Cardiac fibroblast (primary cell): ENCODE data around the gene KIF16B.

ENCODE experiments used
- DNase-seq, 2 donors: peaks; one replicate each; pipeline versions ENCODE4 v3.0.0 to v3.0.0-alpha.2; 2010; ENCODE audit warnings: low read depth in 2 of 2
- H3K4me3 ChIP-seq, 2 donors: replicated peaks in 1 of 2; 1 replicate in 1 of 2; 2 replicates in 1 of 2; pipeline ENCODE4 v1.5.1; 2011; ENCODE audit warnings: low read depth in 2 of 2, low read length in 2 of 2, mild to moderate bottlenecking in 2 of 2, moderate library complexity in 1 of 2
- TF ChIP-seq, protein P1 (sequence below): IDR thresholded peaks from one replicate; pipeline ENCODE4 v1.5.1; 2011; ENCODE audit warnings: low read depth, mild to moderate bottlenecking, low read length, inconsistent platforms

Gene KIF16B

DNA sequence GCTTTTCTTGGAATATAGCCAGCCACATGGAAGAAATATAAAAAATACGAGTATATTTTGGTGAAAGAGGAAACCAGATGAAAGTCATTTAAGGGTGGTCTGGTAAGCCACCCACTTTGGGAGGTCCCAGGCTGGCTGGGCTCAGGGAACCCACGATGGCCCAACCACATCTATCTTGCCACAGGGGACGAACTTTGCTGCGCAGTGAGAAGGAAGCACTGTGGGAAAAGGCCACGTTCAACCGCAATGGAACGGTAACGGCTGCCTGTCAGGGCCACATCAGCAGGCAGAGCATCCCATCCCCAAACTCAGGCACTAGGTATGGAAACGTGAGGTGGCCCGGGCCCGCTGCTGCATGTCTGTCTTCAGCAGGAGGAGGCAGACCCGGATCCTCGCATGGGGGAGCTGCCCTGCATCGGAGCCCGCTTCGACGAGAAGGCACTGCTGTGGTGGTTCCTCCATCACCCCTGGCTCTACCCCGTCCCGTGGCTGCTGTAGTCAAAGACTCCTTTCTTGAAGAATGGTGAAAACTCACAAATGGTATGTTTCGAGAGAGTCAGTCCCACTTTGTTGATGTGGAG lies 300.4 kb downstream of the KIF16B start:
- no peak for DNase-seq
- no peak overlapping the region for H3K4me3 ChIP-seq
- TF ChIP-seq, protein P1, sequence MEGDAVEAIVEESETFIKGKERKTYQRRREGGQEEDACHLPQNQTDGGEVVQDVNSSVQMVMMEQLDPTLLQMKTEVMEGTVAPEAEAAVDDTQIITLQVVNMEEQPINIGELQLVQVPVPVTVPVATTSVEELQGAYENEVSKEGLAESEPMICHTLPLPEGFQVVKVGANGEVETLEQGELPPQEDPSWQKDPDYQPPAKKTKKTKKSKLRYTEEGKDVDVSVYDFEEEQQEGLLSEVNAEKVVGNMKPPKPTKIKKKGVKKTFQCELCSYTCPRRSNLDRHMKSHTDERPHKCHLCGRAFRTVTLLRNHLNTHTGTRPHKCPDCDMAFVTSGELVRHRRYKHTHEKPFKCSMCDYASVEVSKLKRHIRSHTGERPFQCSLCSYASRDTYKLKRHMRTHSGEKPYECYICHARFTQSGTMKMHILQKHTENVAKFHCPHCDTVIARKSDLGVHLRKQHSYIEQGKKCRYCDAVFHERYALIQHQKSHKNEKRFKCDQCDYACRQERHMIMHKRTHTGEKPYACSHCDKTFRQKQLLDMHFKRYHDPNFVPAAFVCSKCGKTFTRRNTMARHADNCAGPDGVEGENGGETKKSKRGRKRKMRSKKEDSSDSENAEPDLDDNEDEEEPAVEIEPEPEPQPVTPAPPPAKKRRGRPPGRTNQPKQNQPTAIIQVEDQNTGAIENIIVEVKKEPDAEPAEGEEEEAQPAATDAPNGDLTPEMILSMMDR = no peak

DNA sequence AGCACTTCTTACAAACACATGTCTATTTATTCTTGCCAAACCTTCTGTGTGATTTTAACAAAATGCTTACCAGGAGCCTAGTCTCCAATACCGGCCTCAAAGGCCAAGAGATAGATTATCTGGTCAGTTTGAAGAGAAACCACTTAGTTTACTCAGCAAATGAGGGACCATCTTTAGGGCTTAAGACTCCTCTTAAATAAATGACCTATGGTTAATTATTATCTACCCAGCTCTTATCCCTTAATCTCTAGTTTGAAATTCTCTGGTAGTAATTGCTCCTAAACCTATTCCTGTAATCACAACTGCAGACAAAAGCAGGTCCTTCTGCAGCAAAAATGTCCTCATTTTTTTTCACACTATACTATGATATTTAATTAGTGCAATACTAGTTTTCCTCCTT lies 301.8 kb downstream of the KIF16B start:
- no peak for DNase-seq
- TF ChIP-seq, protein P1 = no peak
- no peak overlapping the region for H3K4me3 ChIP-seq

DNA sequence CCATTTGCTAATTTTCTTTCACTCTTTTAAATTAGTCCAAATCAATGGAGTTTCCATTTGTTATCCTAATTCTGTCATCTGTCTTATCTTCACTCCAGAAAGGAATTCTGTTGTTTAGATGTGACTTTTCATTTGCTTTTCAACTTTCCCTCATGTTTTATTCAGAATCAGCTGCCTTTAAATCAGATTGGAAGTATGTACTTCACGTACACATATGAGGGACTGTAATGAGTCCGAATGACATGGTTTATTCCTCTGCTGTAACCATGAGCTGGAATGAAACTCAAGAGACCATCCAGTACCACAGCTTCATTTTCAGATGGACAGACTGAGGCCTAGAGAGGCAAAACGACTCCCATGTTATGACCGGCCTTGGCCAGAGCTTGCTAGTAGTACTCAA lies 302.3 kb downstream of the KIF16B start:
- DNase-seq = no peak
- TF ChIP-seq, protein P1 = no peak
- H3K4me3 ChIP-seq = no peak overlapping the region

DNA sequence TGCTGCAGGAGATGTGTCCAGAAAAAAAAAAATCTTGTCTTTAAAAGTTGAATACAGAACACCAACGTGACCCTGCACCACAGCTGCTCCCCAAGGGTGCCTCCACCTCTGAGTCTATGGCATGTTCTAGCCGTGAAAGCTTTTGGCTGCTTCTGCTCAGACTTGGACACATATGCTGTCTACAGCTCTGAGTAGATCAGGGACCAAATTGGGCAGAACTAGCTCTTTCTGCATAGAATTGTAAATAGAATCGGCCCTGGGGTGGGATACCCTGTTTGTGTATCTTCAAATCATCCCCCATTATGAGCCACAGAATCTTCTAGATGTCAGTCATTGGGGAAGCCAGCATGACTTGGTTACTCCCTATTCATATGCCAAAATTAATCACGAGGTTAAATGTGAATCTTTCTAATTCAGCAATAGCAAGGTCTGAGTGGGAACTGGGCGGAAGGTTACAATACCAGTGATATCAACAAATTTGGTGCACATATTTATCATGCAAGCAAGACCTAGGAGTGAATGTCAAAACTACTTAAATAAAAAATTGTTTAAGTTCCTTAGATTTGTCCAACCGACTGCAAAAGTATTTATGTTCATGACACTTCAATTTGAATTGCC lies 302.8 kb downstream of the KIF16B start:
- TF ChIP-seq, protein P1 = no peak
- DNase-seq = no peak

DNA sequence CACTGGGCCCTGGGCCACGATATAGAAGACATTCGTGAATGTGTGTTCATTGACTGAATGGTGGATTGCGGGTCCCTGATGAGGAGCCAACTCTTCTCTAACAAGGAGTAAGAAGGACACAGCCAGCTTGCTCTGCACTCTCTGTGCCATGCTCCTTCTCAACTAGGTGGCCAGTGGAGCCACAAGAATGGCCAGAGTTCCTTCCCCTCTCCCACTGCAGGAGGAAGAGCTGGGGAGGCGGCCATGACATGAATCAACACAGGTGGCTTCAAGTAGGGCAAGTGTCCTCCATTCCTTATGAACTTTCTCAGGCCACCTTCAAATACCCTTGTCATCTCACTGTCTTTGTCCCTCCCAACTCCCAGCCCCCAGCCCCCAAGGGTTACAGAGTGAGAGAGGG lies 305.7 kb downstream of the KIF16B start:
- no peak overlapping the region for H3K4me3 ChIP-seq
- TF ChIP-seq, protein P1 = no peak
- no peak for DNase-seq

More for the DNA sequence above, 302.8 kb downstream of the KIF16B start:
- no peak overlapping the region for H3K4me3 ChIP-seq

DNA sequence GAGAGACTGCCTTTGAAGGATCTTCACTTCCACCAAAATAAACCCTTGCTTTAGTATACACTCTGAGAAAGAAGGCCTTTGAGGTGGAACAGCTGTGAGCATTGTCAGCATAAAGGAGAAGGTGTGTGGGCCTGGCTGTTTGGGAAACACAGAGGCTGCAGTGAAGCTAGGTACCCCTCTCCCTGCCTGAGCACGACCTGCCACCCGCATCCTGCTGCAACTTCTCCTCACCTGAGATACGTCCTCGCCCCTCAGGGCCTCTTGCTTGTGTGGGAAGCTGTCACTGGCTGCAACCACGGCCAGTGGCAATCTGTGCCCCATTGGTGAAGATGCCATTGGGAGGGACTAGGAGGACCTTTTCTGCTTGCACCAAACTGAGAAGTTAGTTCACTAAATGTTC lies 307.9 kb downstream of the KIF16B start:
- no peak for DNase-seq
- TF ChIP-seq, protein P1 = no peak

DNA sequence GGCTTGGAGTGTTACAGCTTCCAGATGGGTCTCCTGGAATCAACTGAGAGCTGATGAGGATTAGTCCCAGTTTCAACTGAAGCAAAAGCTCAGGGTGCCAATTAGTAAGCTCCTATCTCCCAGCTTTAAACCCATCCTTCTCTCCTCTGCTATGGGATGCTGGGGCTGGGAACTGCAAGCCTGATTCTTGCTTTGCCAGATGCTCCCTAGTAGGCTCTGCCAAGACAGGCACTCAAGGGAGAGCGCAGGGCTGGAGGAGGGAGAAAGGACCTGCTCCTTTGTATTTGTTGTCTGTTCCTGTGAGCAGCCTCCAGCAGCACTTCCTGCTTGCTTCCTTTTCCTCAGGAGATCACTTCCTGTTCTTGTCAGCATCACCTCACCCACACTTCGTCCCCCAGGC lies 309.7 kb downstream of the KIF16B start:
- no peak for DNase-seq
- TF ChIP-seq, protein P1 = no peak
- no peak overlapping the region for H3K4me3 ChIP-seq

More for the DNA sequence above, 307.9 kb downstream of the KIF16B start:
- no peak overlapping the region for H3K4me3 ChIP-seq
